Activated naive CD4-positive, alpha-beta T cell treated with anti-CD3 and anti-CD28 coated beads, Interleukin-2, amount 50 U/mL, for 16 hours (primary cell): Measurements from ENCODE around the gene OTUB1.

Experiments used
- DNase-seq: peaks from one replicate; pipeline ENCODE4 v3.0.0-alpha.2; 2020

Gene OTUB1

DNA sequence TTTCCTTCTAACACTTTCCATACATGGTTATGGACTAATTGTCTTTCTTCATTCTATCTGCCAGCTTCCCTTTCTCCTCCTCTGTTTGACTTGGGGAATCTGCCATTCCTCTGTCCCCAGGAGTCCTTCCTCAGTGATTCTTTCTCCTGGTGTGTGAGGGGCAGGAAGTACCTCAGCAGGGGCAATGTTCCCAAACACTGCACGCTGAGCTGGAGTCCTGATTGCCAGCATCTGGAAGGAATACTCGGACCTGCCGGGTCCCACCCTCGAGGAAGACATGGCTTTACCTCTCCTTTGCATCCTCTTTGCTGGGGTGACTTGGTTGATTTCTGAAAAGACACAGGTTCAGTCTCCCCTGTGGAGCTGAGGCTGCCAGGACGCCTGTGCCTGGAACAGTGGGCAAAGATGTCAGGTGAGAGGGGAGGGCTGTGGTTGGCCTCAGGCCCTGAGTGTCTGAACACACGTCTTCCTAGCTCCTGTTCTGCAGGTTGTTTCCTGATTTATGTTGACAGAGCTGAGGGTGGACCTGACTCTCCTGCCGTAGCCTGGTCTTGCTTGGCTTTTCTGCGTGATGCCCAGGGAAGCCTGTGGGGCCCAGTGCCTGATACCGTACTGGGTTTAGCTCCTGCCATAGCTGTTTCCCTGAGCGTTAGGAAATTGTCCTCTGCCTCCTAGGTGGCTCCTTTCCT is 7.5 kb upstream of the OTUB1 start:
- no peak for DNase-seq

DNA sequence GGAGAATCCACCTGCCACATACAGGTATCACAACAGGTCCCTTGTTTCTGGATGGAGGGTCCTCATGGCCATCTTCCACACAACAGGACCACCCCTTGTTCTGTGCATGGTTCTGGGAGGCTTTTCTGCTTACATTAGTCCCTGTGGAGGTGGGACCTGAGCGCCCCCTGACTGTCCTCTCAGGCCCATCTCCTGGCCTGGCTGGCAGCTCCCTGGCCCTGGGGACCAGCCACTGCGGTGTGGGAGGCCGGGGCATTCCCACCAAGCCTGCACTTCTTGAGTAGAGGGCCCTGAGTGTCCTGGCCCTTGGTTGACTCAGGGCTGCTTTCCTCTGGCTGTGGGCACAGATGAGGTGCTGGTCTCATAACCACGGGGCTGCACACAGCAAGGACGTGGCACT is 6.8 kb upstream of the OTUB1 start:
- DNase-seq: no peak

DNA sequence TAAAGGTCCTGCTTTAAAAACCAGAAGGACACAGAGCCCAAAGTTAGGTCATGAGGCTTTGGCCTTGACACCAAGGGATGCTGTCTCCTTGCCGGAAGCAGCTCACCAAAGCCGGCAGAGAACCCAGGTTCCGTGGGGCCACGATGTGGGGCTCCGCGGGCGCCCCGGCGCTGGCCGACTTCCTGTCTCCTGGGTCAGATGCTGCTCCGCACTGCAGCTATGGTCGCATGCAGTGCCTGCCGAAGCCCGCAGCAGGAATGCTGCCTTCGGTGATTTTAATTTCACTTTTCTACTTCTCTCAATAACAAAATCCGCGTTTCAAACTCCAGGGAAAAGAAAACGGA is 454 bp upstream of the OTUB1 start:
- DNase-seq: peak; percentile 70

DNA sequence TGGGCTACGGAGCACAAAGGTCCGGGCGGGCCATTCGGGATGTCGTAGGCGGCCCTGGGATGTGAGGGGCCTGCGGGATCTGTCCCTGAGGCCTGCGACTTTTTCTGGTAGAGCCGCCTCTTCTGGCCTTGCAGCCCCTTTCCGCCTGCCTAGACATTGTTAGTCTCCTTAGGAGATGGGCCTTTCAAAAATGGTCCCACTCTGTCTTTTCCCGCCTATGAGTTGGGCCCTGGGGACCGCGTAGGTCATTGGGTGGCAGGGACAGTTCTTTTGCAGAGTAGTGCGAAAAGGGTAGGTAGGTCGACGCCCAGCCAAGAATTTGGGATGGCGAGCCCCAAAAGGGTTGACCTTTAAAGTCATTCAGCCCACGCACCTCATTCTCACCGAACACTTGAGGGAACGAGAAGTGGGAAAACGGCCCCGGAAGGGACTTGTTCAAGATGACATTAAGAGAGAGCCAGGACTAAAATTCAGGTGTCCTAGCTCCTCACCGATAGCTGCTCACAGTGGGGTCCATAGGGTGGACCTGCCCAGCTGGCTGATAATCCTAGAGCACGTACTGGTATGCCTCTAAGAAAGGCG is 785 bp downstream of the OTUB1 start:
- DNase-seq: no peak

DNA sequence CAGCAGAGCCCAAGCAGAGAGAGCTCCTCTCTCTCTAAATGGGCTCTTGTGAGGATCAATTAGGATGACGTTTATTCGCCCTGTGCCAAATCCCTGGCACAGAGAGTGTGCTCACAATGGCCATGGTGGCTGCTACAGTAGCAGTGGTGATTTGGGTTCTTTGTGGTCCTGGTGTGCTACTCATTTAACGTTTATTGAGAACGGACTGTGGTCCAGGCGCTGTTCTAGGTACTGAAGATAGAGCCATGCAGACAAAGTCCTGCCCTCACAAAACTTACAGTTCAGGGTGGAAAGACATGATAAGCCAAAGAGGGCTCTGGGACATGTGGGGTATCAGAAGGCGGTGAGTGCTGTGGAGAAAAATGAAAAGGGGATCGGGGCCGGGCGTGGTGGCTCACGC is 5.3 kb downstream of the OTUB1 start:
- no peak for DNase-seq

DNA sequence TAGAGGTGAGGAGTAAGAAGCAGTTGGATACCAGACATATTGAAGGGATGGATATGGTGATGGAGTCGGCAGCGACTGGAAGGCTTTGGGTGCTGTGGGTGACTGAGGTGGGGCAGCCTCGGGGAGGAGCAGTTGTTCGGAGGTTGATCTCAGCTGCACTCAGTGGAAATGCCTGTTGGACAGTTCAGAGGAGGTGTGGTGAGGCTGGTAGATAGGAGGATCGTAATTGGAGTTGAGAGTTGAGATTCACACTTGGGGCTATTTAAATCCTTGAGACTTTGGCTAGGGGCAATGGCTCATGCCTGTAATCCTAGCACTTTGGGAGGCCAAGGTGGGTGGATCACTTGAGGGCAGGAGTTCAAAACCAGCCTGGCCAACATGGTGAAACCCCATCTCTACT is 6.9 kb downstream of the OTUB1 start:
- no peak for DNase-seq

DNA sequence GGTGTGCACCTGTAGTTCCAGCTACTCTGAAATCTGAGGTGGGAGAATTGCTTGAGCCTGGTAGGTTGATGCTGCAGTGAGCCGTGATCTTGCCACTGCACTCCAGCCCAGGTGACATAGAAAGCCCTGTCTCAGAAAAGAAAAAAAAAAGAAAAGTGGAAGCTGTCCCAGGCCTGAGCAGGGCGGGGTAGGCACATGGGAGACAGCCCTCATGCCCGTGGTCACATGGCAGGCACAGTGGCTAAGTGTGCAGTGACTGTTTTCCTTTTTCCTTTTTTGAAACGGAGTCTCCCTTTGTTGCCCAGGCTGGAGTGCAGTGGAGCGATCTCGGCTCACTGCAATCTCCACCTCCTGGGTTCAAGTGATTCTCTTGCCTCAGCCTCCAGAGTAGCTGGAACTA is 7.8 kb downstream of the OTUB1 start:
- DNase-seq: no peak

DNA sequence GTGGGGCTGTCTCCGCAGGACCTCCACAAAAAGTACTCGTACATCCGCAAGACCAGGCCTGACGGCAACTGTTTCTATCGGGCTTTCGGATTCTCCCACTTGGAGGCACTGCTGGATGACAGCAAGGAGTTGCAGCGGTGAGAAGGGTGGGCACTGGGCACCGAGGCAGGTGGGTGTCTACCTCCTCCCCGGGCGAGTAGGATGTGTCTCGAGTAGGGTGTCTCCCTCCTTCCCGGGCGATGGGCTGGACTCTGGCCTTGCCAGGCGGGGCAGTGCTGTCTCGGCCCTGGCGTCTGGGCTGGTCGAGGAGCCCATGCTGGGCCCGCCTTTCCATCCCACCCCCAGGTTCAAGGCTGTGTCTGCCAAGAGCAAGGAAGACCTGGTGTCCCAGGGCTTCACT is 10.3 kb downstream of the OTUB1 start:
- DNase-seq: no peak

DNA sequence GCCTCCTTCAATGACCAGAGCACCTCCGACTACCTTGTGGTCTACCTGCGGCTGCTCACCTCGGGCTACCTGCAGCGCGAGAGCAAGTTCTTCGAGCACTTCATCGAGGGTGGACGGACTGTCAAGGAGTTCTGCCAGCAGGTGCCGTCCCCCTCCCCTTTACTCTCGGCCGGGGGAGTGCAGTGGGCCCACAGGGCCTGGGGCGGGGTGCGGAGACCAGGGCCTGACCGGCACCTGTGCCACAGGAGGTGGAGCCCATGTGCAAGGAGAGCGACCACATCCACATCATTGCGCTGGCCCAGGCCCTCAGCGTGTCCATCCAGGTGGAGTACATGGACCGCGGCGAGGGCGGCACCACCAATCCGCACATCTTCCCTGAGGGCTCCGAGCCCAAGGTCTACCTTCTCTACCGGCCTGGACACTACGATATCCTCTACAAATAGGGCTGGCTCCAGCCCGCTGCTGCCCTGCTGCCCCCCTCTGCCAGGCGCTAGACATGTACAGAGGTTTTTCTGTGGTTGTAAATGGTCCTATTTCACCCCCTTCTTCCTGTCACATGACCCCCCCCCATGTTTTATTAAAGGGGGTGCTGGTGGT is 11.0 kb downstream of the OTUB1 start:
- DNase-seq: no peak

DNA sequence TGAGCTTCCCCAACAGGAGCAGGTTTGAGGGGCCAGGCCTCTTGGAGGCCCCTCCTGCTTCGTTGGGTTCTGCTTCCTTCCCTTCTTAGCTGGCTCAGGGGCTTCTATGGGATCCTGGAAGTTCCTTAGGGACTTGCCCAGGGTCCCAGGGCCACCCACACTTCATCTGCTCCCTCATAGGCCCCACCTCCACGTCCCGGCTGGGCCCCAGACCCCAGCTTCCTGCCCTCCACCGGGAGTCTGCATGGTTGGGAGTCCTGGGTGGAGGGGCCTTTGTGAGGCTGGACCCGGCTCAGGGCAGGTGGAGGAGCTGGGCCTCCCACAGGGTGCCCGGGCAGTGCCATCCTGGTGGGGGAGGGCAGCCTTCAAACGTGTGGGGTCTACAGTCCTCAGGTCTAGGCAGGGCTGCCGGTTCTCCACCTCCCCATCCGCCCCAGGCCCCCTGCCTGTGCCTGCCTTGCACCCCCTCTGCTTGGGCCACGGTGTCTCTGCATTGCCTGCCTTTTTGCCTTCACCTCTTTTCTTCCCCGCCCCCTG is 11.6 kb downstream of the OTUB1 start:
- DNase-seq: no peak

DNA sequence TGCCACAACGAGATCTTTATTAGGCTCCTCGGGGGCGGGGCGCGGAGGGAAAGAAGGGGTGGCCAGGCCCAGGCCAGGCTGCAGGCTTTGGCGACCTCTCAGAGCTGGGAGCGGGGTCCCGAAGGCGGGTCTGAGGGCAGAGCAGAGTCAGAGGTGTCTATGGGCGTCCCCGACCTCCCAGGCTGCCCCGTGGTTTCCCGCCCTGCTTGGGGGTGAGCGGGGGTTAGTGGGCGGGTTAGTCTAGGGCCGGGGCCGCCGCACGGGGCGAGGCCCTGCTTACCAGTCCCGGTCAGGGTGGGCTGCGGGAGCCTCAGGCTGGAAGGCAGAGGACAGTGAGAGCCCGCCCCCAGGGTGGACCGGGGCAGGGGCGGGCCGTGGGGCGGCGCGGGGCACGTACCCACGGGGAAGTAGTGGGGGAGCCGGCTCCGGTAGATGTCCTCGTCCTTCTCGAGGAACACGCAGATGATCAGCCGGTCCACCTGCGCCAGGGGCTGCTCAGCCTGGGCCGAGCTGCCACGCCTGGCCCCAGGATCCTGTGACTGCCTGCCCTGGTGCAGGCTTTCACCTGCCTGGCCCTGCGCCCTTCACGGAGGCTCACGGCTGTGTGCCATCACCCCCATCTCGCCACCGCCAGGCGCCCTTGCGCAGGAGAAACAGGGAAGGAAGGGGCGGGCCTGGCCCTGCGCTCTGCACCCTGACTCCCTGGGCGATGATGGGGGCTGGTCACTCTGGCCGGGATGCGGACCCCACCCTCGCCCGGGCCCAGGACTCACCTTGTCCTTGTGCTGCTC is 12.5 kb downstream of the OTUB1 start:
- DNase-seq: no peak

DNA sequence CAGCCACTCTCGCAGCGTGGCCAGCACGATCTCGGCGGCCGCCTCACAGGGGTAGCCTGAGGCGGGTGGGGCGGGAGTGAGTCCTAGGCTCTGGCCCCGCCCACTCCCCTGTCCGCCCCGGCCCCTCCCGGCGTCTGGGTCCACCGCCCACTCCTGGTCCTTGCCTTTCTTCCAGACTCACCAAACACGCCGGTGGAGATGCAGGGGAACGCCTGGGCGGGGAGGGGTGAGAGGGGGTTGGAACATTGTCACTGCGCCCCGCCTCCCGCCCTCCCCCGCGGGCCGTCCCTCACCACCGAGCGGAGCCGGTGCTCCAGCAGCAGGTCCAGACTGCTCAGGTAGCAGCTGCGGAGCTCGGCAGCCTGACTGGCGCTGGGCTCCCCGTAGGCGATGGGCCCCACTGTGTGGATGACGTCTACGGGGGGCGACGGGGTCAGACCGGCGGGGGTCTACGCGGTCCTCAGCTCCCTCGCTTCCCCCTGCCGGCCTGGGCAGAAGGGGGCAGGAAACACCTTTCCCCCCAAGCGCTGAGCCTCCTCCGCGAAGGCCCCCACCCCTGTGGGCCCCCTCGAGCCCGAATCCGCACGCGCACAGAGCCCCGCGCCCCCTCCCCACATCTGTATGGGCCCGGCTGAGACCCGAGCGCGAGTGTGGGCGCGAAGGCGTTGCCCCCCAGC is 13.2 kb downstream of the OTUB1 start:
- peak; percentile 70 for DNase-seq

DNA sequence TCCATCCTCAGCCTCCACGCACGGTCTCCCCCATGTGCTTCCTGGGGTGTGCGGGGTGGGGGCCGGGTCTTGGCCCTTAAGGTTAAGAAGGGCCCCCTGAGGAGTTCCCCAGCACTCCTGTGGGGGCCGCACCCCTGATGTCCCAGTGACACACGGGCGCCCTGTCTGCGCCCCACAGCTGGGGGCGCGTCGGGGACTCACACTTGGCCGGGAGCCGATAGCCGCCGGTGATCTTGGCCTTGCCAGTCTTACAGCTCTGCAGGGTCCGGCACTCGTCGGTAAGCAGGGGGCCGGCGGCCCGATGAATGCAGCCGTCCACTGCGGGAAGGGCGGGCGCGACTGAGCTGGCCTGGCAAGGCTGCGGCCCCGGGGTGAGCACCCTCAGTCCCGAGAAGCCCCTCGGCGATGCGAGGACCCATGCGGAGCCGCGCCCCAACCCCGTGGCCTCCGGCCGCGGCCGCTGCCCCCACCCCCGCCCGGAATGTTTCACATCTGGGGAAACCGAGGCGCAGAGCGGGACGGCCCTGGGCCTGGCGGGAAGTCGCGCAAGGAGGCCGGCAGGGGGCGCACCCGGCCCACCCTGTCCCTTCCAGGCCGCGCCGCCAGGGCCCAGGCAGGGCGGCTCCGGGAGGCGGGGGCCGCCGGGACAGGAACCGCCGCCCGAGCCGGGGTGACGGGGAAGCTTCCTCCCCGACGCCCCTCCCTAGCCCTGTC is 13.9 kb downstream of the OTUB1 start:
- DNase-seq: peak; percentile 74

DNA sequence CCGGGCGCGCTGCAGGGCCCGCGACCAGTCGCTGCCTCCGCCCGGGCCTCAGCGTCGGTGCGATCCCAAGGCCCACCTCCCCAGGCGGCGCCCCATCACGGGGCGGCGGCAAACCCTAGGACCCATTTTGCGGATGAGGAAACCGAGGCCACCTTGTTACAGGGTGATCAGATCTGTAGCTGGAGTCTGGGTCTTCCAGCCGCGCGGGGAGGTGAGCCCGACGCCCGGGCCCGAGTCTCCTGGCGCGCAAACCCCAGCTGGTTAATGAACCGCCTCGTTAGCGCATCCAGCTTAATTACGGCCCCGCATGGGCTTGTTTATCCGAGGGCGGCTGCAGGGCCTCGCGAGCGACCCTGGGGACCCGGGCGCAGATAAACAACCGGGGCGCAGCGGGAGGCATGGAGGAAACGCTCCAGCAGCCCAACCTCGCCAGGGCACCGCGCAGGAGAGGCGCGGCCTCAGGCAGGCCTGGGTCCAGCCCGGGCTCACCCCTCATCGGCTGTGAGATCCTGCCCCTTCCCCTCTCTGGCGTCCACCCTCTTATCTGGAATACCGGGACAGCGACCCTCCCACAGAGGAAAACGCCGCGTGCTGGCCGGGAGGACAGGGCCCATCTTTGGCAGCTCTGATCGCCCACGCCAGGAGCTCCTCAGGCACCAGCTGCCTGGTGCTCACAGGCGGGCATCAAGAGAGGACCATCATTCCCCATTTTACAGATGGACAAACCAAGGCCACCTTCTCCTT is 14.7 kb downstream of the OTUB1 start:
- no peak for DNase-seq

DNA sequence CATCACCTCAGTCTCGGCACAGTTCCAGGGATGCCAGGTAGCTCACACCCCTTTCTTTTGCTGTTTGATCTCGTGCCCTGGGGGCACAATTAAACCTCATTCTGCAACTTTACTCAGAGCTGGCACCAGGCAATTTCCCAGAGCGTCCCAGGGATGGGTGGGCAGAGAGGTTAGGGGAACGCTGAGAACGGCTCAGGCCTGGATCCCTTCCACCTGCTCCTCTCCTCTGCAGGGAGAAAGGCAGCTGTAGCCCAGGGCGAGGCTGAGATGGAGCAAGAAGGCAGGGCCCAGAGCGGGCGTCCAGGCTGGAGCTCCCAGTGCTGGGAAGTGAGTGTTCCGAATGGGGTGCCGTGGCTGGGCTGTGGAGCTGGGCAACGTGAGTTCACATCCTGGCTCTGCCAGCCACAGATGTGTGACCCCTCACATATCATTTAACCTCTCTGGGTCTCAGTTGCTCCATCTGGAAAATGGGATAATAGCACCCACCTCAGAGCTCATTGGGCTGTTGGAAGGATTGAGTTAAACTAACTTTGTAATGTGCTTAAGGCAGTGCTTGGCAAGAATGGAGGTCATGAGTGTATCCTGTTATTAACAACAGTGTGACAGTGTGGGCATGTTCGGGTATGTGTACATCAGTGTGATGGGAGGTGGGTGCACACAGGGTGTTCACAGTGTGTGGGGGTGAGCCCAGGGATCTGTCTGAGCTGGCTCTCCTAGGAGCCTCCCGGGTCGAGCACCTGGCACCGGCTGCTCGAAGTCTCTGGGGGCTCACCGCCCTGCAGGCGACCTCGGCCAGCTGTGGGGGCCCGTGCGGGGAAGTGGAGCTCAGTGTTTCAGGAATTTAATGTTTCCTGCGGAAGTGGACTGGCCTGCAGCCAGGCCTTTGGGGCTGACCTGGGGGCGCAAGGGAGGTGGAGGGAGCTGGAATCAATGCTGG is 15.5 kb downstream of the OTUB1 start:
- DNase-seq: no peak

DNA sequence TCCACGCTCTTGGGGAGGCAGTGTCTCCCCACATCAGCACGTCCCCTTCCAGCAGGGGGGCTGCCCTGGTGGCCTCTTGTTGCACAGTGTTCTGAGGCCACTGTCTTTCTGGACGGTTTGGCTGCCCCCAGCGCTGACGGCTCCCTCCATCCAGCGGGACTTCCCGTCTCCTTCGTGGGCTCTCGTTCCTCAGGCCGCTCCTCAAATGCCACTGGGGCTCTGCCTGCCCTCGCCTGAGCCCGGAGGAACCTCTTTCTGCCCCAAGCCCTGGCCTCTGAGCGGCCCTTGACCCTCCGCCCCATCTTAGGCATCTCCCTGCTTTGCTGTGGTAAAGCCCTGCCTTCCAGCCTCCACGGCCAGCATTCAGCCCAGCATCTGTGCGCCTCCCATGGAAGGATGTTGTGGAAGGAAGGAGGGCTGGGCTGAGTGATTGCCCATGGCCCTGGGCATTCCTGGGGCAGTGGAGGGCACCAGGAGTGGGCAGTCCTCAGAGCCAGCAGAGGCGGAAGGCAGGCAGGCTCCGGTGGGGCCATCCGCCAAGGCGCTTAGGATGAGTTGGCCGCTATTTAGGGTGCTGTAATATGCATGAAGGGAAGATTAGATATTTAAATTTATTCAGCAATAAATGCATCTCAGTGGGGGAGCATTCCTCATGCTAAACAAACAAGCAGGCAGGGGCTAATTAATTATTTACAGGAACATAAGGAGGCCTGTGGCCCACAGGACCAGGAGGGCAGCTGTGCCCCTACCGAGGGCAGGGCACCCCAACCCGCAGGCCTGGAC is 17.8 kb downstream of the OTUB1 start:
- no peak for DNase-seq

DNA sequence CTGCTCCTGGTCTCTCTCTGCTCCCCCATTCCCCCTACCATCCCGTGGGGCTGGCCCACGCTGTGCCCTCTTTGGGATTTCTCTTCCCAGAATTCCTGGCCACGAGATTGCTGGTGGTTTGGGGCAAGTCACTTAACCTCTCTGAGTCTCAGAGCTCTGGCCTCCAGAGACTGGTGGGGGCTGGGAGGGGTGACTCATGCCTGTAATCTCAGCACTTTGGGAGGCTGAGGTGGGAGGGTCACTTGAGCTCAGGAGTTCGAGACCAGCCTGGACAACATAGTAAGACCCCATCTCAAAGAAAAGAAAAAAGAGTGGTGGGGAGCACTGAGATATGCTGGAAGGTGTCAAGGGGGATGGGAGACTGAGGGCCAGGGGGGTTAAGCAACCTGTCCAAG is 18.3 kb downstream of the OTUB1 start:
- no peak for DNase-seq

DNA sequence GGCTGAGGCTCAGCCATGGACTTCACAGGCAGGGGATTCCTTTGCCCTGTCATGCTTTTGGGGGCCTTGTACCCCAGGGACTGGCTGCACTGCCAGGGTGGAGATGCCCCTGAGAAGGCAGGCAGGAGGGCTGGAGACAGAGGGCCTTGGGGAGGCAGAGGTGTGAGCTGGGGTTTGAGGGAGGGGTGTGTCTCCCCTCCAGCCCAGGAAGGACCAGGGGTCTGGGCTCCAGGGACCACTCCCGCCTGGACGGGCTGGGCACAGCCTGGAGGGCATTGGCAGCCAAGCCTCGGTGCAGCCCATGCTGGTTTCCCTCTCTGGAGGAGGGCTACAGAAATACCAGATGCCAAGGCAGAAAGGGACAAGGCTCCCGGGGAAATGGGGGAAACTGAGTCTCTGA is 19.5 kb downstream of the OTUB1 start:
- DNase-seq: no peak

DNA sequence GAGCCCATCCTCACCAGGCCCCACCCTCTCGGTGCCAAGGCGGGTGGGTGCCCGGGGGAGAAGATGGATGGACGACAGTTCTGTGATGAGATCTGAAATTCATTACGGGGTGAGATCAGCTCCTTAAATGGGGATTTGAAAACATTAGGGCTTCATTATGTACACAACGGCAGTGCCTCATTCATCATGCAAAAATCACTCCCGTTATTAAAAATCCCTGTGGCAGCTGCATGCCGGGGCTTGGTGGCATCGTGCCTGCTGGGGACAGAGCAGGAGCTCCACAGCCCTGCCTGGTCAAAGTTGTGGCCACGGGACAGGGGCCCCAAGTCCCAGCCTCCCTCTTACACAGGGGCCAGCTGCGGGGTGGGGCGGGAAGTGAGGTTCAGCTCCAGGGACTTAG is 20.2 kb downstream of the OTUB1 start:
- DNase-seq: no peak

DNA sequence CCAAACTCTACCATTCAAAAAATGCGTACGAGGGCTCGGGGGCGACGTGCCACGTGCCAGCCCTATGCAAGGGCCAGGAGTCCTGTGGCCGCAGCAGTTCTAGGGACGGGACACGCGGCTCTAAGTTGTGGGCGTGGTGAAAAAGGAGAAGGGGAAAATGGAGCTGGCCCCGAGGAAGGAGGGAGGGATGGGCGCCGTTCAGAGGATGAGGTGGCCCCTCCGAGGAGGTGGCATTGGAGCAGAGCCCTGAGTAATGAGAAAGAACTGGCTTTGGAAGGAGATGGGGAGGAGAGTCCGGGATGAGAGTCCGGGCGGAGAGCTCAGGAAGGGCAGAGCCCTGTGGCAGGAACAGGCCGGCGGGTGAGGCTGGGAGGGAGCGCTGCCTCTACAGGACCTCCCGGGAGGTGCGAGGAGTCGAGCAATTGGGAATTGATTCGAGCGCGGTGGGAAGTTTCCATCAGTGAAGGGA is 21.0 kb downstream of the OTUB1 start:
- DNase-seq: no peak
